Chondrocyte (in vitro differentiated cells): Measurements from ENCODE around the gene IL19. TPM values are rescaled to one million over a fixed set of nuclear protein-coding genes. Genes with fewer than 3 reads are reported as not detected.
A peak's percentile ranks its signal among the peaks of the same experiment; 100 is the strongest.

Source experiments
- DNase-seq: peaks from one replicate; pipeline ENCODE4 v3.0.0; 2021; ENCODE audit warnings: mixed read lengths, low spot score
- H3K27ac Mint-ChIP-seq: one replicate; pipeline ENCODE4 v1.8.0; 2021; ENCODE audit warnings: mild to moderate bottlenecking, moderate library complexity, mixed read lengths; ENCODE audit not compliant: unreplicated experiment
- H3K27me3 Mint-ChIP-seq: 2 replicates; pipeline ENCODE4 v1.8.0; 2021; ENCODE audit warnings: low read depth, mixed read lengths
- H3K36me3 Mint-ChIP-seq: 2 replicates; pipeline ENCODE4 v1.8.0; 2021; ENCODE audit warnings: low read depth, mixed read lengths
- H3K4me1 Mint-ChIP-seq: 2 replicates; pipeline ENCODE4 v1.8.0; 2021; ENCODE audit warnings: low read depth, mild to moderate bottlenecking, mixed read lengths
- H3K4me3 Mint-ChIP-seq: one replicate; pipeline ENCODE4 v1.8.0; 2021; ENCODE audit warnings: mild to moderate bottlenecking, moderate library complexity, mixed read lengths; ENCODE audit not compliant: unreplicated experiment
- H3K9me3 Mint-ChIP-seq: 2 replicates; pipeline ENCODE4 v1.8.0; 2021; ENCODE audit warnings: low read depth, mixed read lengths
- total RNA-seq: library from RNA; stranded (reverse); gene quantifications from 3 replicates; pipeline ENCODE4 v1.2.1, GENCODE V29; 2021
- TF ChIP-seq, protein P1 (sequence below): fragments of 200-600 bp; sonication (generic); IDR thresholded peaks from 2 replicates; pipeline ENCODE4 v1.5.0; 2021; ENCODE audit warnings: antibody characterized with exemption, mild to moderate bottlenecking, moderate library complexity

IL19 gene
- total RNA-seq, 1 donor from 2014 or later = not detected

DNA sequence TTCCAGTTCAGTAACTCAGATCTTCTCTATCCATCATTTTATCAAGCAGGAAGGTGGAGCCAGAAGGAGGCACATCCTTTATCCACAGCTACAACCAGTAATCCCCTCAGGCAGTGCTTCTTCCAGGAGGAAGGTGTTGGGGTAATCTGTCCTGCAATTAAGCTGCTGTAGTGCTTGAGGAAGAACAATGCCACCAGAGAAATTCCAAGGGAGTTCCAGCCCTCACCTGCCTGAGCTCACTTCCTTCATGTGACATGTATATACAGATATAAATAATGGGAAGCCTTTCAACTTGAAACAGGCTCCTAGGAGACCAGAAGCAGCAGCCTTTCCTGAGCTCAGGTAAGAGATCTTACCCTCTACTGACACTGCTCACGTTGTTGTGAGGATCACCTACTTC, 92.7 kb downstream of the IL19 start:
- H3K27me3 Mint-ChIP-seq = peaks cover 40% of the 10 kb centered on the region
- H3K27ac Mint-ChIP-seq = no peak overlapping the region
- no peaks in the 10 kb centered on the region for H3K36me3 Mint-ChIP-seq
- H3K4me1 Mint-ChIP-seq = peaks cover 7% of the 10 kb centered on the region
- no peak for DNase-seq
- no peak overlapping the region for H3K4me3 Mint-ChIP-seq
- TF ChIP-seq, protein P1, sequence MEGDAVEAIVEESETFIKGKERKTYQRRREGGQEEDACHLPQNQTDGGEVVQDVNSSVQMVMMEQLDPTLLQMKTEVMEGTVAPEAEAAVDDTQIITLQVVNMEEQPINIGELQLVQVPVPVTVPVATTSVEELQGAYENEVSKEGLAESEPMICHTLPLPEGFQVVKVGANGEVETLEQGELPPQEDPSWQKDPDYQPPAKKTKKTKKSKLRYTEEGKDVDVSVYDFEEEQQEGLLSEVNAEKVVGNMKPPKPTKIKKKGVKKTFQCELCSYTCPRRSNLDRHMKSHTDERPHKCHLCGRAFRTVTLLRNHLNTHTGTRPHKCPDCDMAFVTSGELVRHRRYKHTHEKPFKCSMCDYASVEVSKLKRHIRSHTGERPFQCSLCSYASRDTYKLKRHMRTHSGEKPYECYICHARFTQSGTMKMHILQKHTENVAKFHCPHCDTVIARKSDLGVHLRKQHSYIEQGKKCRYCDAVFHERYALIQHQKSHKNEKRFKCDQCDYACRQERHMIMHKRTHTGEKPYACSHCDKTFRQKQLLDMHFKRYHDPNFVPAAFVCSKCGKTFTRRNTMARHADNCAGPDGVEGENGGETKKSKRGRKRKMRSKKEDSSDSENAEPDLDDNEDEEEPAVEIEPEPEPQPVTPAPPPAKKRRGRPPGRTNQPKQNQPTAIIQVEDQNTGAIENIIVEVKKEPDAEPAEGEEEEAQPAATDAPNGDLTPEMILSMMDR = no peak
- H3K9me3 Mint-ChIP-seq = no peaks in the 10 kb centered on the region

GRCh38 chr1:206864939-206865671, 94.5 kb downstream of the IL19 start, which contains the start of gene IL20:
IL20 (plus strand) TSS chr1:206865623; CDS start chr1:206865853, 230 bp downstream.
- Mint-ChIP-seq H3K4me3 (no peak within 1 kb of the TSS), H3K27ac (no peak within 1 kb of the TSS), H3K27me3 (peaks cover 42% of the 10 kb centered on the region), H3K9me3 (no peaks in the 10 kb centered on the region), H3K36me3 (no peaks in the 10 kb centered on the region), H3K4me1 (peaks cover 7% of the 10 kb centered on the region)
- TF ChIP-seq, protein P1 = peak; percentile 81
- no peak for DNase-seq

DNA sequence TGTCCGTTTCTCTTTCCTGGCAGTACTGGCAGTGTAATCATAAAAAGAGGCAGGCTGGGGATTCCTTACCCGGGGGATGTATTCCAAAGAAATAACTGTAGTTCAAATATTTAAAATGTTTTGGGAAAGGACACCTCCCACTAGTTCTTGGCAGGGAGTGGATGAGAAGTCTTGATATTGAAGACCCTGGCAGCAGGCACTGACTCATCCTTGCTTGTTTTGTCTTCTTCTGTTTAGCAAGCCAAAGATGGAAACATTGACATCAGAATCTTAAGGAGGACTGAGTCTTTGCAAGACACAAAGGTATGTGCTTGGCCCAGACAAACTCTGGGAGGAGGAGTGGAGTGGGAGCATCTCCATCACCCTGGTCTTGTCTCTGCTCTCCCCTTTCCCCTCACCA, 95.5 kb downstream of the IL19 start:
- TF ChIP-seq, protein P1 = no peak
- no peak for DNase-seq
- peaks cover 38% of the 10 kb centered on the region for H3K27me3 Mint-ChIP-seq
- H3K9me3 Mint-ChIP-seq = no peaks in the 10 kb centered on the region
- no peak overlapping the region for H3K4me3 Mint-ChIP-seq
- H3K4me1 Mint-ChIP-seq = peaks cover 7% of the 10 kb centered on the region
- no peak overlapping the region for H3K27ac Mint-ChIP-seq
- H3K36me3 Mint-ChIP-seq = no peaks in the 10 kb centered on the region

DNA sequence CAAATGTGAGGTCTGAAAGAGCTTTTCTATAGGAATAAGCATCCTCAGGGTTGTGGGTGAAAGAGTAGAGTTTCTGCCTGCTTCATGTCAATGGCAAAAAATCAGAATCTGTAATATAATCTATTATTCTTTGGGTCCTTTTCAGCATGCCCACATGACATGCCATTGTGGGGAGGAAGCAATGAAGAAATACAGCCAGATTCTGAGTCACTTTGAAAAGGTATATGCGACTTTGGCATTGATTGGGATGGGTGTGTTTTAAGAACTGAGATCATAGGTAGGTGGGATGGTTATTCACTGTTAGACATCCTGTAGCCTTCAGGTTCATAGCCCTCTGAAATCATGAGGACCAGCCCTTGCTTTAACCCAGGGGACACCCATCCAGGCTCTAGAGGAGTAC, 96.7 kb downstream of the IL19 start:
- H3K36me3 Mint-ChIP-seq = no peaks in the 10 kb centered on the region
- H3K27me3 Mint-ChIP-seq = peaks cover 32% of the 10 kb centered on the region
- TF ChIP-seq, protein P1 = no peak
- H3K27ac Mint-ChIP-seq = no peak overlapping the region
- peaks cover 2% of the 10 kb centered on the region for H3K9me3 Mint-ChIP-seq
- H3K4me1 Mint-ChIP-seq = peaks cover 7% of the 10 kb centered on the region
- DNase-seq = no peak
- H3K4me3 Mint-ChIP-seq = no peak overlapping the region

GRCh38 chr1:206867716-206868115, 97.1 kb downstream of the IL19 start:
- H3K36me3 Mint-ChIP-seq = no peaks in the 10 kb centered on the region
- H3K4me3 Mint-ChIP-seq = no peak overlapping the region
- peaks cover 7% of the 10 kb centered on the region for H3K4me1 Mint-ChIP-seq
- peaks cover 3% of the 10 kb centered on the region for H3K9me3 Mint-ChIP-seq
- peaks cover 30% of the 10 kb centered on the region for H3K27me3 Mint-ChIP-seq
- DNase-seq = no peak
- TF ChIP-seq, protein P1 = no peak
- H3K27ac Mint-ChIP-seq = no peak overlapping the region
